ENCODE measurements around the gene SPEF2.

DNA sequence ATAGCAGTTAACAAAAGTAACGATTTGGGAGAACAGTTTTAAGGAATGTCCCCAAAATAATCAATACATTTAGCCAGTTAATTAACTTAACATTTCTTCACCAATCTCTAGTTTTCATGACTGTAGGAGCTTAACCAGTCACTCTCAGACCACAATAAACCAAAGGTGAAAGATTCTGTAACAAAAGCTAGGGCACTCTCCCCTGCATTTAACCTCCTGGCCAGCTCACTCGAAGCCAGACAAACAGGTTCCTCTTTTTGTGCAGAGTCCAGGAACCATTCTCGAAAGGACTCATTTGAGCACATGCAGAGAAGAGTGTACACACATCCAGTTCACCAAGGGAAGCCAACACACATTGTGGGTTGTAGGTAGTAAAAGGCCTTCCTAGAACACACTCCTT, 245.5 kb downstream of the SPEF2 start:
- TF ChIP-seq POLR2A (IDR thresholded peaks at IDR 0.05) (no peak), EP300 (IDR thresholded peaks at IDR 0.05) (no peak)
- TF ChIP-seq, protein P1, sequence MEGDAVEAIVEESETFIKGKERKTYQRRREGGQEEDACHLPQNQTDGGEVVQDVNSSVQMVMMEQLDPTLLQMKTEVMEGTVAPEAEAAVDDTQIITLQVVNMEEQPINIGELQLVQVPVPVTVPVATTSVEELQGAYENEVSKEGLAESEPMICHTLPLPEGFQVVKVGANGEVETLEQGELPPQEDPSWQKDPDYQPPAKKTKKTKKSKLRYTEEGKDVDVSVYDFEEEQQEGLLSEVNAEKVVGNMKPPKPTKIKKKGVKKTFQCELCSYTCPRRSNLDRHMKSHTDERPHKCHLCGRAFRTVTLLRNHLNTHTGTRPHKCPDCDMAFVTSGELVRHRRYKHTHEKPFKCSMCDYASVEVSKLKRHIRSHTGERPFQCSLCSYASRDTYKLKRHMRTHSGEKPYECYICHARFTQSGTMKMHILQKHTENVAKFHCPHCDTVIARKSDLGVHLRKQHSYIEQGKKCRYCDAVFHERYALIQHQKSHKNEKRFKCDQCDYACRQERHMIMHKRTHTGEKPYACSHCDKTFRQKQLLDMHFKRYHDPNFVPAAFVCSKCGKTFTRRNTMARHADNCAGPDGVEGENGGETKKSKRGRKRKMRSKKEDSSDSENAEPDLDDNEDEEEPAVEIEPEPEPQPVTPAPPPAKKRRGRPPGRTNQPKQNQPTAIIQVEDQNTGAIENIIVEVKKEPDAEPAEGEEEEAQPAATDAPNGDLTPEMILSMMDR (IDR thresholded peaks at IDR 0.05): no peak

Data from suprapubic skin (tissue), 3 donors.